Activated CD8-positive, alpha-beta T cell treated with anti-CD3 and anti-CD28 coated beads for 36 hours (primary cell): ENCODE results near the gene KLF3. TPM values are rescaled to one million over a fixed set of nuclear protein-coding genes. Genes with fewer than 3 reads are reported as not detected.

Source experiments
- ATAC-seq: fragments of 200-7000 bp; cut with Tn5 transposase; one replicate; pipeline ENCODE4 v1.10.0; 2021; ENCODE audit warnings: mild to moderate bottlenecking, moderate library complexity
- CTCF ChIA-PET: fragments of 350-600 bp; sonication (Branson Sonifier 250); formaldehyde crosslinking; loops from one replicate; lab custom pipeline; 2021; ENCODE audit warnings: antibody characterized with exemption; lab: Charles Lee
- POLR2A ChIA-PET: fragments of 350-600 bp; sonication (Branson Sonifier 250); formaldehyde crosslinking; loops from one replicate; lab custom pipeline; 2021; ENCODE audit warnings: antibody characterized with exemption; lab: Charles Lee
- DNase-seq: peaks from one replicate; pipeline ENCODE4 v3.0.0-alpha.2; 2020
- H3K27ac Mint-ChIP-seq: one replicate; pipeline ENCODE4 v1.8.0; 2021; ENCODE audit warnings: mild to moderate bottlenecking, mixed read lengths
- H3K27me3 Mint-ChIP-seq: one replicate; pipeline ENCODE4 v1.8.0; 2021; ENCODE audit warnings: mixed read lengths
- H3K36me3 Mint-ChIP-seq: one replicate; pipeline ENCODE4 v1.8.0; 2021; ENCODE audit warnings: low read depth, mixed read lengths
- H3K4me1 Mint-ChIP-seq: one replicate; pipeline ENCODE4 v1.8.0; 2021; ENCODE audit warnings: low read depth, mixed read lengths
- H3K4me3 Mint-ChIP-seq: one replicate; pipeline ENCODE4 v1.8.0; 2021; ENCODE audit warnings: mild to moderate bottlenecking, moderate library complexity, mixed read lengths
- H3K9me3 Mint-ChIP-seq: one replicate; pipeline ENCODE4 v1.8.0; 2021; ENCODE audit warnings: mixed read lengths
- intact Hi-C: fragments of 100-400 bp; cut with micrococcal nuclease; formaldehyde crosslinking; loops from one replicate; pipeline ENCODE4 v1.10.0; 2022
- total RNA-seq, 2 experiments: library from RNA; stranded (reverse); gene quantifications; one replicate each; pipeline ENCODE4 v1.2.3, GENCODE V29; 2021
- TF ChIP-seq, protein P1 (sequence below): fragments of 200-600 bp; IDR thresholded peaks from one replicate; pipeline ENCODE4 v1.8.0; 2022; ENCODE audit warnings: antibody characterized with exemption, mild to moderate bottlenecking

Gene KLF3
- total RNA-seq, 2 experiments from 2014 or later: 5.5 to 6.0 TPM

GRCh38 chr4:38740303-38740702, 76.3 kb downstream of the KLF3 start:
- ChIA-PET CTCF (interaction anchor here (0.7 to 6.4 kb wide), 5 partner anchors 9 to 560 kb away, joined by 3 to 38 read pairs (median 5); no protein-coding TSS in a partner anchor), POLR2A (no interaction called here)
- ATAC-seq (no peak), DNase-seq (no peak)
- Mint-ChIP-seq H3K36me3 (no peaks in the 10 kb centered on the region), H3K9me3 (no peaks in the 10 kb centered on the region), H3K27ac (no peak overlapping the region), H3K4me3 (no peak overlapping the region), H3K27me3 (peaks cover 2% of the 10 kb centered on the region), H3K4me1 (peaks cover 3% of the 10 kb centered on the region)
- intact Hi-C loops: no loop called here
- TF ChIP-seq, protein P1, sequence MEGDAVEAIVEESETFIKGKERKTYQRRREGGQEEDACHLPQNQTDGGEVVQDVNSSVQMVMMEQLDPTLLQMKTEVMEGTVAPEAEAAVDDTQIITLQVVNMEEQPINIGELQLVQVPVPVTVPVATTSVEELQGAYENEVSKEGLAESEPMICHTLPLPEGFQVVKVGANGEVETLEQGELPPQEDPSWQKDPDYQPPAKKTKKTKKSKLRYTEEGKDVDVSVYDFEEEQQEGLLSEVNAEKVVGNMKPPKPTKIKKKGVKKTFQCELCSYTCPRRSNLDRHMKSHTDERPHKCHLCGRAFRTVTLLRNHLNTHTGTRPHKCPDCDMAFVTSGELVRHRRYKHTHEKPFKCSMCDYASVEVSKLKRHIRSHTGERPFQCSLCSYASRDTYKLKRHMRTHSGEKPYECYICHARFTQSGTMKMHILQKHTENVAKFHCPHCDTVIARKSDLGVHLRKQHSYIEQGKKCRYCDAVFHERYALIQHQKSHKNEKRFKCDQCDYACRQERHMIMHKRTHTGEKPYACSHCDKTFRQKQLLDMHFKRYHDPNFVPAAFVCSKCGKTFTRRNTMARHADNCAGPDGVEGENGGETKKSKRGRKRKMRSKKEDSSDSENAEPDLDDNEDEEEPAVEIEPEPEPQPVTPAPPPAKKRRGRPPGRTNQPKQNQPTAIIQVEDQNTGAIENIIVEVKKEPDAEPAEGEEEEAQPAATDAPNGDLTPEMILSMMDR: no peak

- DNase-seq (no peak), ATAC-seq (no peak)
- Mint-ChIP-seq H3K4me1 (peaks cover 3% of the 10 kb centered on the region), H3K9me3 (peaks cover 13% of the 10 kb centered on the region), H3K27me3 (no peaks in the 10 kb centered on the region), H3K27ac (no peak overlapping the region), H3K36me3 (peaks cover 3% of the 10 kb centered on the region), H3K4me3 (no peak overlapping the region)
- TF ChIP-seq, protein P1: no peak
- POLR2A ChIA-PET: no interaction called here
- intact Hi-C loops: no loop called here
- CTCF ChIA-PET: interaction anchor here (0.8 to 6.4 kb wide), 4 partner anchors 16 to 681 kb away, joined by 3 to 38 read pairs (median 4); no protein-coding TSS in a partner anchor
Measured at GRCh38 chr4:38743866-38744265, 79.9 kb downstream of the KLF3 start.

DNA sequence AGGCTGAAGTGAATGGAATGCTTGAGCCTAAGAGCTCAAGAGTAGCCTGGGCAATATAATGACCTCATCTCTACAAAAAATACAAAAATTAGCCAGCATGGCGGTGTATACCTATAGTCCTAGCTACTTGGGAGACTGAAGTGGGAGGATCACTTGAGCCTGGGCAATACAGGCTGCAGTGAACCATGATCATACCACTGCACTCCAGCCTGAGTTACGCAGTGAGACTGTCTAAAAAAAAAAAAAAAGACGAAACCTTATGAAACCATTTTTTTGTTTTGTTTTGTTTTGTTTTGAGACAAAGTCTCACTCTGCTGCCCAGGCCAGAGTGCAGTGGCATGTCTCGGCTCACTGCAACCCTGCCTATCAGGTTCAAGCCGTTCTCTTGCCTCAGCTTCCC, 81.9 kb downstream of the KLF3 start:
- Mint-ChIP-seq H3K27ac (no peak overlapping the region), H3K4me1 (peaks cover 3% of the 10 kb centered on the region), H3K9me3 (peaks cover 13% of the 10 kb centered on the region), H3K36me3 (peaks cover 3% of the 10 kb centered on the region), H3K27me3 (no peaks in the 10 kb centered on the region), H3K4me3 (no peak overlapping the region)
- ChIA-PET CTCF (interaction anchor here (1.0 to 6.4 kb wide), 4 partner anchors 14 to 677 kb away, joined by 3 to 38 read pairs (median 3); partner anchors contain the start of gene TLR10), POLR2A (interaction anchor here (0.8 kb wide), 1 partner anchor 104 kb away, joined by 3 read pairs; no protein-coding TSS in a partner anchor)
- TF ChIP-seq, protein P1: no peak
- DNase-seq (no peak), ATAC-seq (no peak)
- intact Hi-C loops: no loop called here

GRCh38 chr4:38747629-38748028, 83.6 kb downstream of the KLF3 start:
- no peak for ATAC-seq
- H3K4me1 Mint-ChIP-seq: peaks cover 10% of the 10 kb centered on the region
- no peak overlapping the region for H3K4me3 Mint-ChIP-seq
- H3K27ac Mint-ChIP-seq: no peak overlapping the region
- peaks cover 13% of the 10 kb centered on the region for H3K9me3 Mint-ChIP-seq
- no peaks in the 10 kb centered on the region for H3K27me3 Mint-ChIP-seq
- no peak for DNase-seq
- ChIA-PET POLR2A (no interaction called here), CTCF (no interaction called here)
- peaks cover 3% of the 10 kb centered on the region for H3K36me3 Mint-ChIP-seq
- intact Hi-C loops: no loop called here
- TF ChIP-seq, protein P1: no peak

DNA sequence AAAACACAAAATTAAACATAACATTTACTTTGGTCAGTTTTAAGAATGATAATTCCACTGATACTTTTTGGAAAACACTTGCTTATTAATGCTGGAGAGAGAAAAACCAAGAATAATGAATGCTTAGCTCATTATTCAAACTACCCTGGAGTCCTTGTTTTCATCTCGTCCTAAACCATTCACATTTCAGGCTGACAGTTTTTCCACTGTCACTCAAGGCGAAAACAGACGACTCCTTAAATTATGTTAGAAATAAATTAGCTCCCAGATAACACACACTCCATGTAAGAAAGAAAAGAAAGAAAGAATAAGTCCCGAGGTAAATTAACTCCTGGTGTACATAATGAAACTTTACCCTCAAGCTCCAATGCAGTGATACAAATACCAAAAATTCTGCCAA, 85.3 kb downstream of the KLF3 start:
- Mint-ChIP-seq H3K27ac (no peak overlapping the region), H3K4me3 (no peak overlapping the region), H3K9me3 (peaks cover 13% of the 10 kb centered on the region), H3K36me3 (peaks cover 3% of the 10 kb centered on the region), H3K27me3 (no peaks in the 10 kb centered on the region), H3K4me1 (peaks cover 8% of the 10 kb centered on the region)
- ChIA-PET CTCF (interaction anchor here (1.1 to 2.2 kb wide), 2 partner anchors 10 to 33 kb away, joined by 3 to 6 read pairs; partner anchors contain the start of gene TLR10), POLR2A (no interaction called here)
- DNase-seq: no peak
- ATAC-seq: no peak
- intact Hi-C loops: no loop called here
- TF ChIP-seq, protein P1: no peak

Other genes with a start within 250 kb of the KLF3 start
- under 1 TPM; 0.11 to 0.22 TPM for gene TLR10, start 118.8 kb downstream of the KLF3 start, total RNA-seq
- 1 to 10 TPM; 1.5 to 1.9 TPM for gene TLR1, start 140.6 kb downstream of the KLF3 start, total RNA-seq
- 1 to 10 TPM; 1.6 to 2.0 TPM for gene TLR6, start 192.6 kb downstream of the KLF3 start, total RNA-seq
- under 1 TPM; 0.16 to 0.20 TPM for gene FAM114A1, start 203.6 kb downstream of the KLF3 start, total RNA-seq